Measurements from ENCODE around the gene DTWD2.
"Not testable (repeated sequence)": the region's sequence is repeated elsewhere in the genome, so short reads cannot be mapped to it uniquely, and the experiment has no call there.

The DTWD2 gene

DNA sequence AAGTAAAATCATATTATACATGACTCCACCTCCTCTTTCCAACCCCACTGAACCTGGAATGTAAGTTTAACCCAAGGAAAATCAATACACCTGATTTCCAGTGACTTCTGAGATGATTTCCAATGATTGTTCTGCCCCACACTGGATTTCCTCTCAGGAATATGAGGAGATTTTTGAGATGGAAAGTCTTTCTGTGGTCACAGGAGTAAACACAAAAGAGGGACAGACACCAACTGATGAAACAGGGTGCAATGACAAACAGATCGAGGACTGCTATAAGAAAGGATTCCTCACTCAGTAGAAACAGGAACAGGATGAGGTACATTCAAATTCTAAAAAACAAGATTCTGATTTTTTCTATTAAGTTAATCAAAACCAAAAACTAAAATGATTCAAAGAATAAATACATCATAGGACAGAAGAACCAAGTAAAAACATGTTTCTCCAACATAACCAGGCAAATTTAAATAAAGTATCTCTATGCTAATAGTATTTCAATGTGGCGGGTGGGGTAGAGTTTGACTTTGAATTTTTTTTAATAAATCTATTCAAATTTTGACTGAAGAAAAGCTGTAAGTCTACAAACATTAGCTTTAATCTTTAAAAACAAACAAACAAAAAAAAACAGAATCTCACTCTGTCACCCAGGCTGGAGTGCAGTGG is 42.1 kb downstream of the DTWD2 start:
- no peak for DNase-seq

DNA sequence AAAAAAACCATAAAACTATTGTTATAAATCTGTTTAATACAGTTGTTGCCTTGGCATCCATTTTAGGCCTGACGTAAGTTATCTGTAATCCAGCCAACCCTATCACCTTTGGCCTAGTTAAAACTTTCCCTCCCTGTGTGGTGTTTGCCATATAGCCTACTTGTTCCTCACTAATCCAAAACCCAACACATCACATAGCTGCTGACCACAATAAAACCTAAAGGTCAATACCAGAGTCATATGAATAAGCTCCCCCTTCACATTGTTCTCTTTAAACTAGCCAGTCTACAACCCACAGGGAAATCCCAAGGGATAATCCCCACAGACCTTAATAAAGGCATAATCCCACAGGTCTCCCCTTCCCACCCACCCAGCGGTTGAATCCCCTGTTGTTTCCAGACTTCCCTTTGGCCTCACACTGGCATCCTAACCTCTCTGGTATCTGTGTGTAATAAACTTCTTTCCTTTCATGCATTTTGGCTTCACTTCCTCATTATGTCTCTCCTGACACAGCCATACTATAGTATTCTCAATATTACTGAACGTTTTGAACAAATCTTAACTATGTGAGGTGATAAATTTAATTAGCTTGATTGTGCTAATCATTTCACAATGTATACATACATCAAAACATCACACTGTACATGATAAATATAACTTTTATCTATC is 50.8 kb downstream of the DTWD2 start:
- no peak for DNase-seq

DNA sequence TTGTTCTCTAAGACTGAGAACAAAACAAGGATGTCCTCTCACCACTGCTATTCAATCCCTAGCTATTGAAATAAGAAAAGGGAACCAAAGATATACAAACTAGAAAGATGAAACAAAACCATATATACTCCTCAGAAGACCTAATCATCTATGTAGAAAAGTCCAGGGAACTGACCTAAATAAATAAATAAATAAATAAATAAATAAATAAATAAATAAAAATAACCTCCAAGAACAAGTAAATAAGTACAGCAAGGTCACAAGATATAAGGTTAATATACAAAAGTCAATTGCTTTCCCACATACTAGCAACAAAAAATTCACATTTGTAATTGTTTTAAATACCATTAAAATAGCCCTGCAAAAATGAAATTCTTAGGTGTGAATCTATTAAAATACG is 54.6 kb downstream of the DTWD2 start:
- DNase-seq = no peak

DNA sequence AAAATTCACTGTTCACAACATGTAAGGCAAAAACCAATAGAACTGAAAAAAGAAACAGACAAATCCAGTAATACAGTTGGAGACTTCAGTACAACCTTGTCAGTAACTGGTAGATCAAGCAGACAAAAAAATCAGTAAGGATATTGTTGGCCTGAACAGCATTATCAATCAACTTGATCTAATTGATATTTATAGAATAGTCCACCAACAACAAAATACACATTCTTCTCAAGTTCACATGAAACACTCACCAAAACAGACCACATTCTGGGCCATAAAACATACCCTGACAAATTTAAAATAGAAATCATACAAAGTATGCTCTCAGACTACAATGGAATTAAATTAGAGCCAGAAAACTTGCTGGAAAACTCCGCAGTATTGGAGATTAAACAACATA is 56.8 kb downstream of the DTWD2 start:
- DNase-seq = no peak

DNA sequence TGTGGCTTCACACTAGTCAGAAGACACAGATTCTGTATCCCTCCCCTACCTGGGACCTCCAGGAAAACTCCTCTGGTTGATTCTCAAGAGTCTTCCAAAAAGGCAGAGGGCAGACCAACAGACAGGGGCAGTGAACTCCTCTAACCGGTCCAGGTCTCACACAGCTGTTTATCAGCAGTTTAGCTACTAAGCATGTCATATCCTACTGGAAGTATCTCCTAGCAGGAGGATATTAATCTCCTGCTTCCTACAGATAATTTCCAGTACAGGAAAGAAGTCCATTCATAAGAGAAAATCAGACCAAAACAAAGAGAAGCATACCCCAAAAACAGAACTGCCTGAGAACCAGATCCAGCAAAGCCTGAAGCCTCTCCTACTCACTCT is 64.3 kb downstream of the DTWD2 start:
- DNase-seq = no peak

DNA sequence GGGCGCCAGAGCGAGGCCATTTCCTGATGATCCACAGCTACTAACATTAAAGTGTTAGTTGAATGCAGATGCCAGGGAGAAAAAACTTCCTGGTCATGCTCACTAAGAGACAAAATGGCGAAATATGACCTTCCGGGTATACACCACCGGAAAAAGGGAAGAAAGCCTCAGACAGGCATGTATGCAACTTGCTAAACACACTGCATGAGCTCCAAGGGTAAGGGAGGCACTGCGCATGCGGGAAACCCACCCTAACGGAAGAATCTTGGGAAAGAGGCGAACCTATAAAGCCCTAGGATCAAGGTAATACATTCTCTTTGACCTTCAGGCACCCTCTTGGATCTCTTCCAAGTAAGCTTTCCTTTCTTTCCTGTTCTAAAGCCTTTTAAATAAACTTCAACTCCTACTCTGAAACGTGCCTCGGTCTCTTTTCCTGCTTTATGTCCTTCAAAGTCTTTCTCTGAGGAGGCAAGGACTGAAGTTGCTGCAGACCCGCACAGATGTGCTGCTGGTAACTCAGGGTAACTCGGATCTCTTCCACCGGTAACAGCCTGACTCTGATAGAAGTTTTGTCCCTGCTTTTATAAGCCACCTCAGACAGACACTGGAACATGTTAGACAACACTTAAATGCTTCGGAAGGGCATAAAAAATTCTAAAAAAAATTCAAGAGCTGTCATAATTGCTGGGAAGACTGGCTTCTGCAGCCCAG is 64.9 kb downstream of the DTWD2 start:
- DNase-seq = no peak

DNA sequence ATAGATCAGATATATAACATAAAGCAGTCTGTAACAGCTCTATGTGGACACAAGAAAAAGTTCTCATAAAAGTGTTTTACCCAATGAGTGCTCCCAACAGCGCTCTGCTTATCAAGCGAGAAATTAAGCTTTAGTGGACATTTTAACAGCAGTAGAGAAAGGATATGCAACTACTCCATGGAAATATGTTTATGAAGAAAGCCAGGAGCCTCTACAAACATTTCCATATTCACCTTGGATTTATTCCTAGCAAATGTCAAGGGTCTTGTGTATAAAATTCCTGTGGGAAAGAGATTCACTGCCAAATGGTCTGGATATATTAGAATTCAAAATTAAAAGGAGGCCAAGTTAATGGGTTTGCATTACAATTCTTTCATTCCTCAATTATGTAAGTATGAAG is 66.5 kb downstream of the DTWD2 start:
- DNase-seq = no peak

DNA sequence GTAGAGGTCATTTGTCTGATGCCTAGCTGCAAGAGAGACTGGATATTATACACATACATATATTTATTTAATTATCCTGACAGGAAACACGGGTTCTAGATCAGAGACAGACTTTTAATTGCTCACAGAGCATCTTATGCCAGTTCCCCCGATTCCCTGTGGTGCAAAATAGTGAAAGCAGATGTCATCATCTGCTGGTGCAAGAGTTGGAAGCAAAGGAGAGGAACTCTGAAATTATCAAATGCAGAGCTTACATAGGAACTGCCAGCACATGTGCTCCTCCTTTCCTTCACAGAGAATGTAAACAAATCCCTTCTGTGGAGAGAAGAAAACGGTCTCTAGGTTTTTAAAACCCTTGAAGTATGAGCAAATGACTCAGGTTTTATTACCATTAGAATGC is 69.3 kb downstream of the DTWD2 start:
- no peak for DNase-seq

DNA sequence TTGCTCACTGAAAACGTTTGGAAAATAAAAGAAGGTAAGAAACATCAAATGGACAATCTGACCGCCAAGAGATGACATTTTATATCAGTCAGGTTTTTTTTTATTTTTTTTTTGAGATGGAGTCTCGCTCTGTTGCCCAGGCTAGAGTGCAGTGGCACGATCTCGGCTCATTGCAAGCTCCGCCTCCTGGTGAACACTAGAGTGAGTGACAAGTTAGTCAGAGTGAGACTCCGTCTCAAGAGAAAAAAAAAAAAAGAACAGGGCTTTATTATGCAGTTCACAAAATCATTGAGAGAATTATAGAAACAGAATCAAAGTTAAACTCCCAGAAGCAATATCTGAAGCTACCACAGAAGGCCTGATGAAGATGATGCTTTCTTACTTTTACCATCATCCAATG is 70.1 kb downstream of the DTWD2 start:
- no peak for DNase-seq

DNA sequence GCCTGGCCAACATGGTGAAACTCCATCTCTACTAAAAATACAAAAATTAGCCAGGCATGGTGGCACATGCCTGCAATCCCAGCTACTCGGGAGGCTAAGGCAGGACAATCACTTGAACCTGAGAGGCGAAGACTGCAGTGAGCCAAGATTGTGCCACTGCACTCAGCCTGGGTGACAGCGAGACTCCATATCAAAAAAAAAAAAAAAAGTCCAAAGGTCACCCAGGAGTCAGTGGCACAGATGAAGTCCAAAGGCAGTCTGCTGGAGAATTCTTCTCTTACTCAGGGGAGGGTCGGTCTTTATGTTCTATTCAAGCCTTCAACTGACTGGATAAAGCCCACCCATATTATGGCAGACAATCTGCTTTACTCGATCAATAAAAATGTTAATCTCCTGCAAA is 80.8 kb downstream of the DTWD2 start:
- DNase-seq = not testable (repeated sequence)

DNA sequence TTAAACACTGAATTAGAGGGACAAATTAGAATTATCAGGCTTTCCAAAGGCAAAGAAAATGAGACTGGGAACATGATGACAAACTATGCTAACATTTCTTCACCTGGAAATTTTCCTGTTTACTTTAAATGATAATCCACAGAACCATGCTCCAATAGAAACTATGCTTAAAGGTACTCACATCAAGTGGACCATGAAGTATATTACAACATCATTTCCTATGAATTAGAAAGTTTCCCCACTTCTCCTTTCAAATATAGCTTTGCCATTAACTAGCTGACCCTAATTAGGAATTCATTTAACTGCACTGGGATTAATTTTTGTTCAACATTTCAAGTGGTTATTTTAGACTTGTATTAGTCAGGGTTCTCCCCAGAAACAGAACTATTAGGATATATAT is 81.4 kb downstream of the DTWD2 start:
- DNase-seq = no peak

DNA sequence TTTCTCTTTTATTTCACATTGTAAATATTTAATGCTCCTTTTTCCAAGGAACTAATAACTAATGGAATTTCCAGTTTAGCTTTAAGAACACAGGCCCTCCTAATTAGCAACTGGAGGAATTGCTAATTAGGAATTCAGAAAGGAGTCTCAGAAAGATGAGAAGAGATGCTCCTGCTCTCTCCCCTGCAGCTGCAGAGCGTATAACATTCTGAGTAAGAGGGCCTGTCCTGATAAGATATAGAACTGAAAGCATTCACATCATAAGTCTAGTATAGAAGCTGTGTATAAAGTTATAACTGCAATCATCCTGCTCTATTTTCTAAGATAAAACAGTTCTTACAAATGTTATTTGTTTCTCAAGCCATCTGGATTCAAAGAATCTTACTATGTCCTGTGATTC is 83.2 kb downstream of the DTWD2 start:
- no peak for DNase-seq

DNA sequence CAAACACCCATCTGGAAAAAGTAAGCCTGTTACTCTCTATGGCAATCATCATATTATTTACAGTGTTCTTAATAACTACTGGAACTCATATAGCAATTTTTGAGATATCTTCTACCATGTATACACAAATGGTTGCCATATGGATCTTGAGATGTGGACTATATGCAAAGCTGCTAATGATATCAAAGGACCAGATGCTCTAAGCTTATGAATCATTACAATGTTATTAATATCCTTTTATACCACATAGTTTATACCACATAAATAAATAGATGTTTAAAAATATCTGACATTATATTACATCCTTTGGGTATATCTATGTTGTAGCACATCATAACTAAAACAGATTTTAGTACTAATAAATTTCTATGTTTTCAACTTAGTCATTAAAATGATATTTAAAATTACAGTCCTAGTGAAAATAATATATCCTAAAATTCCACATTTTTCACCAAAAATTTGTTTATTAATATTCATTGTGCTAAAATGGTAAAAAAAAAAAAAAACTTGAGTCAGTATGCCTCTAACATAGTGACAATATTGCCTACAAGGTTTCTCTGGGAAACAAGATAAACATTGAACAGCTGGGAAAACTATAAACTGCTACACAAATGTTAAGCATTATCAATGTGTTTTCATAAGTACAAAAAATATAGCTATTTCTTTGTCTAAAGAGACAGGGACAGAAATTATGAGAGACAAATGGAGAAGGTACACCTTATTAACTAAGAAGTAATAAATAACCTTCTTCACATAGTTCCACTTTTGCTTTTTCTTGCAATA is 85.5 kb downstream of the DTWD2 start:
- DNase-seq = no peak

DNA sequence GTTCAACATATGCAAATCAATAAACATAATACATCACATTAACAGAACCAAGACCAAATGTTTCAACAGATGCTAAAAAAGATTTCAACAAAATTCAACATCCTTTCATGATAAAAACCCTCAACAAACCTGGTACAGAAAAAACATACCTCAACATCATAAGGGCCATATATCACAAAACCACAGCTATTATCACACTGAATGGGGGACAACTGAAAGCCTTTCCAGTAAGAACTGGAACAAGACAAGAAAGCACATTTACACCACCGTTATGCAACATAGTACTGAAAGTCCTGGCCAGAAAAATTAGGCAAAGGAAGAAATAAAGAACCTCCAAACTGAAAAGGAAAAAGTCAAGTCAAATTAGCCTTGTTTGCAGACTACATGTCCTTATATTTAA is 93.6 kb downstream of the DTWD2 start:
- no peak for DNase-seq

DNA sequence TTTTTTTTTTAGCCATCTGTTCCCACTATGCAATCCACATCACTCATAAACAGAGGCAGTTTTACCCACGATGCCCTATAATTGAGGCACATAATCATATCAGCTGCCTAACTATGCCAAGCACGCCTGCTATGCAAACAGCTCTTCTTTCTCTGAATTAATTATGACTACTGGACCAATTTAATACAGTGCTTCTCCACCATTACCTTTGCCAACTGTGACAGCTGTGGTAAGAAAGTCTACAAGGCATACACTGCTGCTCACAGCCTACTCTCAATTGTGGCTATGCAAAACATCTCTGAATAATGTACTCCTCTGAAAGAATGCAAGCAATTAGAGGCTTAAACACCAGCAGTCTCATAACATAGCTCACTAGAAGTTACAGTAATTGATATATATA is 97.1 kb downstream of the DTWD2 start:
- DNase-seq = peak; percentile 81

DNA sequence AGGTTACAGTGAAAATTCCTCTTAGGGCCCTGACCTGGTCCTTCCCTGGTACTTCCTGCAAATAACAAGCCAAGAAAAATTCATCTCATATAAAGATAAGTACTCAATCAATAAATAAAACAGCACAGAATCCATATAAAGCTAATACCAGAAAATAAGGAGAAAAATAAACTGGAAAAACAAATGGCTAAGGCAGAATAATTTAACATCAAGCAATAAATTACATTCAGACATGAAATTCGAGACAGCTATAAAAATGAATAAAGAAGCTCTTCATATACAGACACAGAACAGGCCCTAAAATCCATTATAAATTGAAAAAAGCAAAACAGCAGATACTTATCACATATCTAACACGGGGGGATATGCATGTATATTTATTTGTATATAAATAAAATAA is 99.2 kb downstream of the DTWD2 start:
- DNase-seq = no peak

DNA sequence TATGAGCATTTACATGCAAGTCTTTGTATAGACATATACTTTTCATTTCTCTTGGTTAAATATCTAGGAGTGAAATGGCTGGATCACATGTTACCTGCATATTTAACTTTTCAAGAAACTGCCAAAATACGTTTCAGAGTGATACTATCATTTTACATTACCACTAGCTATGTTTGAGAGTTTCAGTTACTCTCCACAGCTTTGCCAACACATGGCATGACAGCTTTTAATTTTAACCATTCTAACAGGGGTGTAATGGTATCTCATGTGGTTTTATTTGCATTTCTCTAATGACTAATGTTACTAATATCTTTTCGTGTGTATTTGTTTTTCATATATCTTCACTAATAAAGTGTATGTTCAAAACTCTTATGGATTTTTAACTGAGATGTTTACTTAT is 99.8 kb downstream of the DTWD2 start:
- no peak for DNase-seq

DNA sequence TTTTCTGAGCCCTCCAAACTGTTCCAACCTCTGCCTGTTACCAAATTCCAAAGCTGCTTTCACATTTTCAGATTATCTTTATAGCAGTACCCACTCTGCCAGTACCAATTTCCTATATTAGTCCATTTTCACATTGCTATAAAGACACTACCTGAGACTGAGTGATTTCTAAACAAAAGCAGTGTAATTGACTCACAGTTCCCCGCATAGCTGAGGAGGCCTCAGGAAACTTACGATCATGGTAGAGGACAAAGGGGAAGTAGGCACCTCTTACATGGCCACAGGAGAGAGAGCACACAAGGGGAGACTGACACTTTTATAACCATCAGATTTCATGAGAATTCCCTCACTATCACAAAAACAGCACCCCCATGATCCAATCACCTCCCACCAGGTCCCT is 105.0 kb downstream of the DTWD2 start:
- DNase-seq = no peak

DNA sequence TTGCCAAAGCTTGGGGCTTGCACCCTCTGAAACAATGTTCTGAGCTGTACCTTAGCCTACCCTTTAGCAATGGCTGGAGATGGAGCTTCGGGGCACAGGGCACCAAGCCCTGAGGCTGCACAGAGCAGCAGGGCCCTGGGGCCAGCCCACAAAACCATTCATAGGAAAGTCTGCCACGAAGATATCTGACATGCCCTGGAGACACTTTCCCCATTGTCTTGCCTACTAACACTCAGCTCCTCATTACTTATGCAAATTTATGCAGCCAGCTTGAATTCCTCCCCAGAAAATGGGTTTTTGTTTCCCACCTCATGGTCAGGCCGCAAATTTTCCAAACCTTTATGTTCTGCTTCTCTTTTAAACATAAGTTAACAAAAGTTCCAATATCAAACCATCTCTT is 105.7 kb downstream of the DTWD2 start:
- DNase-seq = no peak

DNA sequence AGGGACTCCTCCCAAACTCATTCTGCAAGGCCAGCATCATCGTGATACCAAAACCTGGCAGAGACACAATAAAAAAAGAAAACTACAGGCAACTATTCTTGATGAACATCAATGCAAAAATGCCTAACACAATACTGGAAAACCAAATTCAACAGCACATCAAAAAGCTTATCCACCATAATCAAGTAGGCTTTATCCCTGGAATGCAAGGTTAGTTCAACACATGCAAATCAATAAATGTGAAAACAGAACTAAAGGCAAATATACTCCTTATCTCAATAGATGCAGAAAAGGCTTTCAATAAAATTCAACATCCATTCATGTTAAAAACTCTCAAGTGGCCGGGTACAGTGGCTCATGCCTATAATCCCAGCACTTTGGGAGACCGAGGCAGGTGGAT is 111.5 kb downstream of the DTWD2 start:
- DNase-seq = not testable (repeated sequence)

DNA sequence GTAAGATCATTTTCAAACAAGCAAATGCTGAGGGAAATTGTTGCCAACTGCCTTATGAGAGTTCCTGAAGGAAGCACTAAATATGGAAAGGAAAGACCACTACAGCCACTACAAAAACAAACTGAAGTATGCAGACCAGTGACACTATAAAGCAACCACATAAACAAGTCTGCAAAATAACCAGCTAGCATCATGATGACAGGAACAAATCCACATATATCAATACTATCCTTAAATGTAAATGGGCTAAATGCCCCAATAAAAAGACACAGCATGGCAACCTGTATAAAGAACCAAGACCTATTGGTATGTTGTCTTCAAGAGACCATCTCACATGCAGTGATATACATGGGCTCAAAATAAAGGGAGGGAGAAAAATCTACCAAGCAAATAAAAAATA is 113.2 kb downstream of the DTWD2 start:
- no peak for DNase-seq

DNA sequence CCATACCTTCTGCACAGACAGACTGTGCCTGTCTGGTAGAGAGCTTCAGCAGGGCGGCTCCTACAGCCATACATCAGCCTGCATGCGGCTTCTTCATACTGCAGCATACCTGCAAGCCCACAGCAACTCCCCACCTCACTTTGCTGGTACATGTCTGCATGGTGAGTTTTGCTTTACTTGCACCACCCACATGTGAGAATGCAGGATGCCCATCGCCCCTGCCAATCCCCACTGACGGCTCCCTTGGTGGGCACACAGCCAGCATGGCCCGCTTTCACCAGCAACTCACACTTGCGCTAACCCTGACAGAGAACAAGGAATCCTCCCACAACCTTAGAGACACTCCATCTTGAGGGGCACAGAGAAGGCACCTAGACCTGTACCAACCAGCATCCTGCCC is 114.9 kb downstream of the DTWD2 start:
- DNase-seq = no peak

DNA sequence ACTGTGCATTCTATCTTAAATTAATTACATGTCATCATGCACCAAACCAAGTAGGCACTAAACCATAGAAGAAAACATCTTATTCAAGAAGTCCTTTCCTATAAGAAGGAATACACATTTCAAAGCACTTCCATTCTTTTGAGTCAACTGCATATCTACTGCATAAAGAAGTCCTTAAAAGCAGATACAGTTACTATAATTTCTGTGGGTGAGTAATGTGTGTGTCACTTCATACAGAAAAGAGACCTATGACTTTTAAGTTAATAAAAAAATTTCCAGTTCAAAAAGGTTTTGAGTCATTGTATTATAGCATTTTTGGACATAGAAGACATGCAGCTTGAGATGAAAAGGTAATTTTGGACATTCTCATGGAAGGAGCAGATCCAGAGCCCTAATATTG is 125.0 kb downstream of the DTWD2 start:
- no peak for DNase-seq

DNA sequence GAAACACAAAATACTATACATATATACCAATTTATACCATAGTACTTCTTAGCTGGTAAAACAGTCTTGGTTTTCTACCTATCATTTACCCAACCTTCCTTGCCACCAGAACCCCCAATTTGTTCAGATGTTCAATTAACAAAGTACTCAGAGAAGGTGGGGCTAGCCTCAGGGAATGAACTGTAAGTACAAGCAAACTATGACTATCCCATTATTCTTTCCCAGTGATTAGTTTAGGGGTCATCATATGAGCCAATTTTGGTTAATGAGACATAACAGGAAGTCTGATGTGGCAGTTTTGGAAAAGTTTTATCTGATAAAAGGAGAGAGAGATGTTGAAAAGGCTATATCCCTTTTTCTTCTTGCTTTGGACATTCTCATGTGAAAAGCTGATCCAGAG is 125.8 kb downstream of the DTWD2 start:
- no peak for DNase-seq

Measured in NCI-H1092 treated with DMSO at 0.1 percent for 48 hours (cell line).